ENCODE measurements around the gene RELN. TPM values are rescaled to one million over a fixed set of nuclear protein-coding genes. Genes with fewer than 3 reads are reported as not detected.

The RELN gene
- total RNA-seq, 1 experiment from 2014 or later, result 0.10 TPM

- CTCF ChIA-PET, result no interaction called here
- POLR2A ChIA-PET, result no interaction called here
These were observed 40.1 kb downstream of the RELN start for GRCh38 chr7:103949374-103949773.

GRCh38 chr7:103947026-103947655 is 42.3 kb downstream of the RELN start:
- BruUV-seq (replicated peaks), result no TSS peak
- POLR2A ChIA-PET, result no interaction called here
- in situ Hi-C loops (cut with HindIII; ENCODE audit: low pct_unique_long_range_greater_than_20kb, low sequenced_read_pairs), result no loop called here

More at GRCh38 chr7:103949374-103949773, 40.1 kb downstream of the RELN start:
- Histone ChIP-seq H3K4me1 (ENCODE audit: control insufficient read depth, insufficient read depth, low read length) (no peaks in the 10 kb centered on the region), H3K27ac (ENCODE audit: low read length) (no peak overlapping the region), H3K9me3 (ENCODE audit: control insufficient read depth, insufficient read depth, low read depth, low read length) (no peaks in the 10 kb centered on the region), H3K36me3 (ENCODE audit: control insufficient read depth, insufficient read depth, low read length) (no peaks in the 10 kb centered on the region; the same call in 1 of the 2 replicates), H3K4me3 (ENCODE audit: low read depth in 2 of 2, low read length in 2 of 2) (no peak overlapping the region), H3K27me3 (ENCODE audit: control insufficient read depth, insufficient read depth, low read length) (peaks cover 2% of the 10 kb centered on the region; the same call in 1 of the 2 replicates)
- DNase-seq (ENCODE audit: low read depth, low spot score) (no peak), ATAC-seq (no peak)
- BruUV-seq (replicated peaks), result no TSS peak
- TF ChIP-seq CTCF (IDR thresholded peaks at IDR 0.05) (no peak), POLR2AphosphoS5 (IDR thresholded peaks at IDR 0.05; ENCODE audit: low read depth, low read length) (no peak), TCF7L2 (IDR thresholded peaks at IDR 0.05; ENCODE audit: low read depth, low read length) (no peak), REST (IDR thresholded peaks at IDR 0.05; ENCODE audit: insufficient read depth in 1 of 2, low read depth in 2 of 2, low read length in 1 of 2) (no peak), SIN3A (IDR thresholded peaks at IDR 0.05; ENCODE audit: borderline replicate concordance, insufficient read depth, low read depth, low read length) (no peak)
- intact Hi-C loops (cut with micrococcal nuclease; ENCODE audit: unreplicated experiment) (no loop called here), in situ Hi-C loops (cut with HindIII; ENCODE audit: low pct_unique_long_range_greater_than_20kb, low sequenced_read_pairs) (no loop called here)

More at GRCh38 chr7:103947026-103947655, 42.3 kb downstream of the RELN start:
- CTCF ChIA-PET, result no interaction called here
- DNase-seq (ENCODE audit: low read depth, low spot score) (no peak), ATAC-seq (no peak)
- H3K4me1 ChIP-seq (ENCODE audit: control insufficient read depth, insufficient read depth, low read length), result no peaks in the 10 kb centered on the region
- no peaks in the 10 kb centered on the region for H3K9me3 ChIP-seq (ENCODE audit: control insufficient read depth, insufficient read depth, low read depth, low read length)
- TF ChIP-seq CTCF (IDR thresholded peaks at IDR 0.05) (no peak), REST (IDR thresholded peaks at IDR 0.05; ENCODE audit: insufficient read depth in 1 of 2, low read depth in 2 of 2, low read length in 1 of 2) (no peak), SIN3A (IDR thresholded peaks at IDR 0.05; ENCODE audit: borderline replicate concordance, insufficient read depth, low read depth, low read length) (no peak), TCF7L2 (IDR thresholded peaks at IDR 0.05; ENCODE audit: low read depth, low read length) (no peak), POLR2AphosphoS5 (IDR thresholded peaks at IDR 0.05; ENCODE audit: low read depth, low read length) (no peak)
- intact Hi-C loops (cut with micrococcal nuclease; ENCODE audit: unreplicated experiment), result no loop called here
- no peaks in the 10 kb centered on the region; the same call in 1 of the 2 replicates for H3K36me3 ChIP-seq (ENCODE audit: control insufficient read depth, insufficient read depth, low read length)
- no peak overlapping the region for H3K27ac ChIP-seq (ENCODE audit: low read length)
- H3K27me3 ChIP-seq (ENCODE audit: control insufficient read depth, insufficient read depth, low read length), result no peaks in the 10 kb centered on the region; the same call in 1 of the 2 replicates
- no peak overlapping the region for H3K4me3 ChIP-seq (ENCODE audit: low read depth in 2 of 2, low read length in 2 of 2)

Data from Panc1 (cell line).